ENCODE data around the gene PRSS57. TPM values are rescaled to one million over a fixed set of nuclear protein-coding genes. Genes with fewer than 3 reads are reported as not detected.

Gene PRSS57
- total RNA-seq, 2 experiments from 2014 or later, result not detected

- TF ChIP-seq CTCF (conservative IDR thresholded peaks at IDR 0.05; ENCODE audit: low read length) (no peak), EZH2phosphoT487 (IDR thresholded peaks at IDR 0.05; ENCODE audit: borderline replicate concordance, low read depth, low read length) (no peak)
- Histone ChIP-seq H3K9me3 (ENCODE audit: low read length) (no peaks in the 10 kb centered on the region), H3K79me2 (ENCODE audit: insufficient read depth, low read depth, low read length) (no peaks in the 10 kb centered on the region), H3K27ac (ENCODE audit: low read depth, low read length, poor library complexity, severe bottlenecking) (no peak overlapping the region), H3K4me3 (ENCODE audit: low read depth, low read length, poor library complexity, severe bottlenecking) (no peak overlapping the region), H2AFZ (ENCODE audit: low read length) (no peak overlapping the region), H3K4me1 (ENCODE audit: insufficient read depth, low read length, poor library complexity, severe bottlenecking) (peaks cover 18% of the 10 kb centered on the region), H3K4me2 (ENCODE audit: low read length) (no peak overlapping the region), H4K20me1 (ENCODE audit: insufficient read depth, low read length) (no peaks in the 10 kb centered on the region; the same call in 1 of the 2 replicates), H3K9me2 (ENCODE audit: insufficient read depth, low read length) (no peaks in the 10 kb centered on the region), H3K36me3 (ENCODE audit: insufficient read depth, low read length) (peaks cover 50% of the 10 kb centered on the region)
- BruUV-seq (replicated peaks), result no TSS peak
- intact Hi-C loops (cut with micrococcal nuclease; ENCODE audit: unreplicated experiment), result no loop called here
- CTCF ChIA-PET (ENCODE audit: unreplicated experiment), result no interaction called here
- POLR2A ChIA-PET, result no interaction called here
- no peak for DNase-seq (ENCODE audit: low spot score)
These were observed 51.5 kb downstream of the PRSS57 start for GRCh38 chr19:643736-644135.

- Histone ChIP-seq H2AFZ (ENCODE audit: low read length) (no peak overlapping the region), H3K4me2 (ENCODE audit: low read length) (no peak overlapping the region), H3K4me1 (ENCODE audit: insufficient read depth, low read length, poor library complexity, severe bottlenecking) (peaks cover 13% of the 10 kb centered on the region), H3K9me3 (ENCODE audit: low read length) (no peaks in the 10 kb centered on the region), H3K36me3 (ENCODE audit: insufficient read depth, low read length) (peaks cover 45% of the 10 kb centered on the region), H4K20me1 (ENCODE audit: insufficient read depth, low read length) (no peaks in the 10 kb centered on the region; the same call in 1 of the 2 replicates), H3K27ac (ENCODE audit: low read depth, low read length, poor library complexity, severe bottlenecking) (no peak overlapping the region), H3K9me2 (ENCODE audit: insufficient read depth, low read length) (no peaks in the 10 kb centered on the region), H3K4me3 (ENCODE audit: low read depth, low read length, poor library complexity, severe bottlenecking) (no peak overlapping the region), H3K79me2 (ENCODE audit: insufficient read depth, low read depth, low read length) (no peaks in the 10 kb centered on the region)
- CTCF ChIA-PET (ENCODE audit: unreplicated experiment), result no interaction called here
- TF ChIP-seq CTCF (conservative IDR thresholded peaks at IDR 0.05; ENCODE audit: low read length) (no peak), EZH2phosphoT487 (IDR thresholded peaks at IDR 0.05; ENCODE audit: borderline replicate concordance, low read depth, low read length) (no peak)
- no TSS peak for BruUV-seq (replicated peaks)
- intact Hi-C loops (cut with micrococcal nuclease; ENCODE audit: unreplicated experiment), result no loop called here
- POLR2A ChIA-PET, result no interaction called here
- no peak for DNase-seq (ENCODE audit: low spot score)
These were observed 52.2 kb downstream of the PRSS57 start for GRCh38 chr19:642767-643727.

GRCh38 chr19:641702-642101 lies 53.5 kb downstream of the PRSS57 start:
- intact Hi-C loops (cut with micrococcal nuclease; ENCODE audit: unreplicated experiment), result no loop called here
- Histone ChIP-seq H3K4me3 (ENCODE audit: low read depth, low read length, poor library complexity, severe bottlenecking) (no peak overlapping the region), H3K9me2 (ENCODE audit: insufficient read depth, low read length) (no peaks in the 10 kb centered on the region), H3K36me3 (ENCODE audit: insufficient read depth, low read length) (peaks cover 32% of the 10 kb centered on the region), H2AFZ (ENCODE audit: low read length) (no peak overlapping the region), H3K27ac (ENCODE audit: low read depth, low read length, poor library complexity, severe bottlenecking) (no peak overlapping the region), H3K4me2 (ENCODE audit: low read length) (no peak overlapping the region), H3K4me1 (ENCODE audit: insufficient read depth, low read length, poor library complexity, severe bottlenecking) (peaks cover 6% of the 10 kb centered on the region), H3K79me2 (ENCODE audit: insufficient read depth, low read depth, low read length) (no peaks in the 10 kb centered on the region), H3K9me3 (ENCODE audit: low read length) (no peaks in the 10 kb centered on the region), H4K20me1 (ENCODE audit: insufficient read depth, low read length) (no peaks in the 10 kb centered on the region; the same call in 1 of the 2 replicates)
- TF ChIP-seq CTCF (conservative IDR thresholded peaks at IDR 0.05; ENCODE audit: low read length), result no peak
- no peak for TF ChIP-seq EZH2phosphoT487 (IDR thresholded peaks at IDR 0.05; ENCODE audit: borderline replicate concordance, low read depth, low read length)
- ChIA-PET CTCF (ENCODE audit: unreplicated experiment) (no interaction called here), POLR2A (no interaction called here)
- no peak for DNase-seq (ENCODE audit: low spot score)
- no TSS peak for BruUV-seq (replicated peaks)
